ENCODE data around the gene KLHL36. TPM values are rescaled to one million over a fixed set of nuclear protein-coding genes. Genes with fewer than 3 reads are reported as not detected.

KLHL36 gene
- total RNA-seq, 1 experiment from 2014 or later = 22.0 TPM

GRCh38 chr16:84612686-84613085 is 35.6 kb upstream of the KLHL36 start:
- ChIA-PET POLR2A (ENCODE audit: low non-redundant PET) (no interaction called here), CTCF (no interaction called here)
- Histone ChIP-seq H3K9me3 (ENCODE audit: low read depth, low read length, poor library complexity, severe bottlenecking) (no peaks in the 10 kb centered on the region), H3K27me3 (replicated peaks; ENCODE audit: insufficient read depth, low read depth, low read length, poor library complexity) (no peaks in the 10 kb centered on the region), H3K4me1 (ENCODE audit: insufficient read depth, low read length, poor library complexity, severe bottlenecking) (peaks cover 17% of the 10 kb centered on the region), H3K36me3 (ENCODE audit: insufficient read depth, low read length, poor library complexity, severe bottlenecking) (no peaks in the 10 kb centered on the region), H3K27ac (ENCODE audit: low read depth, low read length, poor library complexity, severe bottlenecking) (no peak overlapping the region), H3K4me3 (ENCODE audit: low read depth, low read length, poor library complexity, severe bottlenecking) (no peak overlapping the region)
- no peak for DNase-seq (ENCODE audit: low spot score)
- intact Hi-C loops (cut with micrococcal nuclease; ENCODE audit: unreplicated experiment) = no loop called here
- no peak for TF ChIP-seq CTCF (conservative IDR thresholded peaks at IDR 0.05; ENCODE audit: low read depth, low read length)
- no peak for TF ChIP-seq EZH2 (IDR thresholded peaks at IDR 0.05; ENCODE audit: borderline replicate concordance, low read depth, low read length, poor library complexity, severe bottlenecking)
- BruUV-seq (replicated peaks) = no TSS peak

DNA sequence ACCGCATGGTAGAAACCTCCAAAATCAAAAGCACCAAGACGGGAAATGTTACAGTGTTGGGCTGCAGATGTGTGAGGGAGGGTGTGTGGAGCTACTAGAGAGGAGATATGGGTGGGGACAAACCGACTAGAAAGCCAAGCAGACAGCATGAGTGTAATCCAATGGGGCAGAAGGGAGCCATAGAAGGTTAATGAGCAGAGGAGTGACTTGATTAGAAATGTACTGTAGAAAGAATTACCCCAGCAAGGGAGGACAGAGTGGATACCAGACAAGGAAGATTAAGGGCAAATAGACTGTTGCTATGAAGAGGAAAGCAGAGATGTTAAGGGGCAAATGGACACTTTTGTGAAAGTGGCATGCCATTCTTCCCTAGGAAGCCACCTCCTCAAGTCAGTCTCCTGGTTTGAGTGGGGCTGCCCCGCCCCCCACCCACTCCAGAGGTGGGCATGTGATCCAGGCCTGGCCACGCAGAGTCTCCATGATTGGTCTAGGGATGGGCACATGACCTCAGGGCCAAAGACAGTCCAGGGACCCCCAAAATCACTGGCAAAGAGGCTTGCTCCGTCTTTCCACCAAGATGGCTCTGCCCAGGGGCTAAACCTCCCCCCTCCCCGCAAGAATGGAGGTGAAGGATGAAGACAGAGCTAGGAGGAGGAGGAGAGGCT is 34.8 kb upstream of the KLHL36 start:
- H3K36me3 ChIP-seq (ENCODE audit: insufficient read depth, low read length, poor library complexity, severe bottlenecking) = no peaks in the 10 kb centered on the region
- ChIA-PET POLR2A (ENCODE audit: low non-redundant PET) (no interaction called here), CTCF (no interaction called here)
- TF ChIP-seq CTCF (conservative IDR thresholded peaks at IDR 0.05; ENCODE audit: low read depth, low read length) = no peak
- no peak for TF ChIP-seq EZH2 (IDR thresholded peaks at IDR 0.05; ENCODE audit: borderline replicate concordance, low read depth, low read length, poor library complexity, severe bottlenecking)
- no peak for DNase-seq (ENCODE audit: low spot score)
- no peaks in the 10 kb centered on the region for H3K27me3 ChIP-seq (replicated peaks; ENCODE audit: insufficient read depth, low read depth, low read length, poor library complexity)
- H3K27ac ChIP-seq (ENCODE audit: low read depth, low read length, poor library complexity, severe bottlenecking) = no peak overlapping the region
- peaks cover 19% of the 10 kb centered on the region for H3K4me1 ChIP-seq (ENCODE audit: insufficient read depth, low read length, poor library complexity, severe bottlenecking)
- BruUV-seq (replicated peaks) = no TSS peak
- H3K9me3 ChIP-seq (ENCODE audit: low read depth, low read length, poor library complexity, severe bottlenecking) = no peaks in the 10 kb centered on the region
- H3K4me3 ChIP-seq (ENCODE audit: low read depth, low read length, poor library complexity, severe bottlenecking) = no peak overlapping the region
- intact Hi-C loops (cut with micrococcal nuclease; ENCODE audit: unreplicated experiment) = no loop called here

DNA sequence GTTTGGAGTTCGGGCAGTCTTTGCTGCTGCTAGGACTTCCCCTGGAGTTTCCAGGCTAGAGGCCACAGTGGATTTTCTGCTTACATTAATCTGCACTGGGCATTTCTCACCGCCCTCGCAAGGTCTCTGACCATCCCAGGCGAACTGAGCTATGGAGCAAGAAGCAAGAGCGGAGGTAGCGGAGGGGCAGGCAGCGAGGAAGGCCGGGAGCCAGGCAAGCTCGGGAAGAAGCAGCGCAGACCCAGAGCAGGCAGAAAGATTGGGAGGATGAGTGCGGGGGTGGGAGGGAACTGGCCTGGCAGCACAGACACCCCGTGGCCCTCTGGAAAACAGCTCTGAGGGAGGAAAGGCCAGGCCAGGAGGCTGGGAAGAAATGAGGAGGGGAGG is 34.2 kb upstream of the KLHL36 start:
- Histone ChIP-seq H3K9me3 (ENCODE audit: low read depth, low read length, poor library complexity, severe bottlenecking) (no peaks in the 10 kb centered on the region), H3K27ac (ENCODE audit: low read depth, low read length, poor library complexity, severe bottlenecking) (no peak overlapping the region), H3K27me3 (replicated peaks; ENCODE audit: insufficient read depth, low read depth, low read length, poor library complexity) (no peaks in the 10 kb centered on the region), H3K4me1 (ENCODE audit: insufficient read depth, low read length, poor library complexity, severe bottlenecking) (peaks cover 25% of the 10 kb centered on the region), H3K36me3 (ENCODE audit: insufficient read depth, low read length, poor library complexity, severe bottlenecking) (no peaks in the 10 kb centered on the region), H3K4me3 (ENCODE audit: low read depth, low read length, poor library complexity, severe bottlenecking) (no peak overlapping the region)
- intact Hi-C loops (cut with micrococcal nuclease; ENCODE audit: unreplicated experiment) = no loop called here
- ChIA-PET CTCF (no interaction called here), POLR2A (ENCODE audit: low non-redundant PET) (no interaction called here)
- BruUV-seq (replicated peaks) = no TSS peak
- no peak for DNase-seq (ENCODE audit: low spot score)
- no peak for TF ChIP-seq CTCF (conservative IDR thresholded peaks at IDR 0.05; ENCODE audit: low read depth, low read length)
- no peak for TF ChIP-seq EZH2 (IDR thresholded peaks at IDR 0.05; ENCODE audit: borderline replicate concordance, low read depth, low read length, poor library complexity, severe bottlenecking)

Data from A673 (cell line).